Aortic smooth muscle cell (primary cell): ENCODE results near the gene VAV2. TPM values are rescaled to one million over a fixed set of nuclear protein-coding genes. Genes with fewer than 3 reads are reported as not detected.

Experiments used
- total RNA-seq: library from RNA; depleted of rRNA; stranded (reverse); fragments of >200 nt; gene quantifications from 2 replicates; pipeline ENCODE4 v1.2.3, GENCODE V29; 2014

Gene VAV2, protein sequence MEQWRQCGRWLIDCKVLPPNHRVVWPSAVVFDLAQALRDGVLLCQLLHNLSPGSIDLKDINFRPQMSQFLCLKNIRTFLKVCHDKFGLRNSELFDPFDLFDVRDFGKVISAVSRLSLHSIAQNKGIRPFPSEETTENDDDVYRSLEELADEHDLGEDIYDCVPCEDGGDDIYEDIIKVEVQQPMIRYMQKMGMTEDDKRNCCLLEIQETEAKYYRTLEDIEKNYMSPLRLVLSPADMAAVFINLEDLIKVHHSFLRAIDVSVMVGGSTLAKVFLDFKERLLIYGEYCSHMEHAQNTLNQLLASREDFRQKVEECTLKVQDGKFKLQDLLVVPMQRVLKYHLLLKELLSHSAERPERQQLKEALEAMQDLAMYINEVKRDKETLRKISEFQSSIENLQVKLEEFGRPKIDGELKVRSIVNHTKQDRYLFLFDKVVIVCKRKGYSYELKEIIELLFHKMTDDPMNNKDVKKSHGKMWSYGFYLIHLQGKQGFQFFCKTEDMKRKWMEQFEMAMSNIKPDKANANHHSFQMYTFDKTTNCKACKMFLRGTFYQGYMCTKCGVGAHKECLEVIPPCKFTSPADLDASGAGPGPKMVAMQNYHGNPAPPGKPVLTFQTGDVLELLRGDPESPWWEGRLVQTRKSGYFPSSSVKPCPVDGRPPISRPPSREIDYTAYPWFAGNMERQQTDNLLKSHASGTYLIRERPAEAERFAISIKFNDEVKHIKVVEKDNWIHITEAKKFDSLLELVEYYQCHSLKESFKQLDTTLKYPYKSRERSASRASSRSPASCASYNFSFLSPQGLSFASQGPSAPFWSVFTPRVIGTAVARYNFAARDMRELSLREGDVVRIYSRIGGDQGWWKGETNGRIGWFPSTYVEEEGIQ
- total RNA-seq, result 17.8 and 18.0 TPM in 2 replicates

GRCh38 chr9:133991964-133992779 is at the start of gene VAV2:
TSS of gene VAV2 (minus strand) at chr9:133992324. CDS start at chr9:133992278, 46 bp downstream.

DNA sequence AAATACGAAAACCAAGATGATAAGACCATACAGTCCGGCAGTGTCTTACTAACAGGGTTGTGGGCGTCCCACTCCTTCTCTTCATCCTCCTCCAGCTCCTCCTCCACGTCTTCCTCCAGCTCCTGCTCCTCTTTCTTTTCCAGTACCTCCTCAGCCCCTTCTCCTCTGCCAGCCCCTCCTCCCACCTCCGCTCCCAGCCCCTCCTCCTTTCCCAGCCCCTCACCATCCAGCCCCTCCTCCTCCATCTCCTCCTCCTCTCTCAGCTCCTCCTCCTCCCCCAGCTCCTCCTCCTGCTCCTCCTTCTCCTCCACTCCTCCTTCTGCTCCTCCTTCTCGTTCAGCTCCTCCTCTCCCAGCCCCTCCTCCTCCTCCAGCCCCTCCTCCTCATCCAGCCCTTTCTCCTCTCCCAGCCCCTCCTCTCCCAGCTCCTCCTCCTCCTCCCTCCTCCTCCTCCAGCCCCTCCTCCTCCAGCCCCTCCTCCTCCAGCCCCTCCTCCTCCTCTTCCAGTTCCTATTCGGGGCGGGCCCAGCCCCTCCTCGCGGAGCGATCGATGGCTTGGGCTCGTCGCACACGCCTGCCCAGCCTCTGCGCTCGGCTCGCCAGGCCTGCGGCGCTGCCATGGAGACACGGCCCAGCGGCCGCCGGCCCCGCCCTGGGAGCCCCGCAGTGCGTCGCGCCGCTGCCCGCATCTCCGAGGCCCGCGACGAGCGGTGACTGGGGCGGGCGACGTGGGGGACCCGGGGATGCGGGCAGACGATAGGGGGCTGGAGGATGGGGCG is 32.9 kb upstream of the VAV2 start, which contains the start of gene BRD3OS:
BRD3OS (plus strand) TSS at position 654 of the 778 bp plus-strand sequence. CDS start 1,267 bp downstream, outside the sequence.

GRCh38 chr9:133737774-133738639 is 254.1 kb downstream of the VAV2 start, which contains the start of gene SARDH:
TSS of gene SARDH (minus strand) at chr9:133738352. CDS start at chr9:133734173, 4,179 bp downstream.

Other genes with a start within 250 kb of the VAV2 start
- gene BRD3OS, start 33.2 kb upstream of the VAV2 start, total RNA-seq, result 13.5 and 17.6 TPM in 2 replicates
- 5.7 and 9.1 TPM in 2 replicates for gene BRD3, start 75.7 kb upstream of the VAV2 start, total RNA-seq
- 11.6 and 13.5 TPM in 2 replicates for gene WDR5, start 143.8 kb upstream of the VAV2 start, total RNA-seq
- not detected in 2 replicates for gene RNU6ATAC, start 172.2 kb upstream of the VAV2 start, total RNA-seq